ENCODE results near the gene KLHL30.

The KLHL30 gene

GRCh38 chr2:238152771-238153688 lies 14.6 kb downstream of the KLHL30 start:
- no peaks in the 10 kb centered on the region; the same call in 1 of the 2 replicates for H3K27me3 ChIP-seq (ENCODE audit: control insufficient read depth, insufficient read depth, low read length)
- DNase-seq (ENCODE audit: low read depth, low spot score), result no peak
- H3K4me3 ChIP-seq (ENCODE audit: low read length), result no peak overlapping the region
- no peaks in the 10 kb centered on the region for H3K9me3 ChIP-seq (ENCODE audit: control insufficient read depth, insufficient read depth, low read length)
- no CpG with 5 or more reads among the region's 22 CpGs for WGBS (ENCODE audit: insufficient coverage, insufficient read length)
- peaks cover 4% of the 10 kb centered on the region for H3K4me1 ChIP-seq (ENCODE audit: control insufficient read depth, insufficient read depth, low read length)
- no peak overlapping the region for H3K27ac ChIP-seq (ENCODE audit: low read length)
- no peaks in the 10 kb centered on the region; the same call in 1 of the 2 replicates for H3K36me3 ChIP-seq (ENCODE audit: control insufficient read depth, insufficient read depth, low read length)

DNA sequence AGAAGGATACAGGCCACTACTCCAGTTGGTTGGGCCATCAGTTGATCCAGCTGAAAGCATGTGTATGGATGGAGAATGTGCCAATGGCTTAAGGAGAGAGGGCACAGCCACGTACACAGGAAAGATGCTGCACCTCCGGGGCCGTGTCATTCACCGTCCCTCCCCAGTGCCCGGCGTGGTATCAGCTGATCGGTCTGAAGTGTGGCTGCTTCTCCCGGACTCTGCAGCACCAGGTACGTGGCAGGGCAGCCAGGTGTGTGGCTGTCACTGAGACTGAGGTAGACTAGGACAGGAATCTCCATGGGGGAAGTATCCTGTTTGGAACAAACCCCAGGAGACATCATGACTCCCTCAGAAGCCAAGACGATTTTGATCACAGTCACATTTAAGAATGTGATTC lies 16.1 kb downstream of the KLHL30 start:
- Histone ChIP-seq H3K4me3 (ENCODE audit: low read length) (no peak overlapping the region), H3K27ac (ENCODE audit: low read length) (no peak overlapping the region), H3K9me3 (ENCODE audit: control insufficient read depth, insufficient read depth, low read length) (no peaks in the 10 kb centered on the region), H3K36me3 (ENCODE audit: control insufficient read depth, insufficient read depth, low read length) (no peaks in the 10 kb centered on the region; the same call in 1 of the 2 replicates), H3K4me1 (ENCODE audit: control insufficient read depth, insufficient read depth, low read length) (peaks cover 6% of the 10 kb centered on the region), H3K27me3 (ENCODE audit: control insufficient read depth, insufficient read depth, low read length) (peaks cover 4% of the 10 kb centered on the region)
- no CpG with 5 or more reads among the region's 10 CpGs for WGBS (ENCODE audit: insufficient coverage, insufficient read length)
- DNase-seq (ENCODE audit: low read depth, low spot score), result no peak

DNA sequence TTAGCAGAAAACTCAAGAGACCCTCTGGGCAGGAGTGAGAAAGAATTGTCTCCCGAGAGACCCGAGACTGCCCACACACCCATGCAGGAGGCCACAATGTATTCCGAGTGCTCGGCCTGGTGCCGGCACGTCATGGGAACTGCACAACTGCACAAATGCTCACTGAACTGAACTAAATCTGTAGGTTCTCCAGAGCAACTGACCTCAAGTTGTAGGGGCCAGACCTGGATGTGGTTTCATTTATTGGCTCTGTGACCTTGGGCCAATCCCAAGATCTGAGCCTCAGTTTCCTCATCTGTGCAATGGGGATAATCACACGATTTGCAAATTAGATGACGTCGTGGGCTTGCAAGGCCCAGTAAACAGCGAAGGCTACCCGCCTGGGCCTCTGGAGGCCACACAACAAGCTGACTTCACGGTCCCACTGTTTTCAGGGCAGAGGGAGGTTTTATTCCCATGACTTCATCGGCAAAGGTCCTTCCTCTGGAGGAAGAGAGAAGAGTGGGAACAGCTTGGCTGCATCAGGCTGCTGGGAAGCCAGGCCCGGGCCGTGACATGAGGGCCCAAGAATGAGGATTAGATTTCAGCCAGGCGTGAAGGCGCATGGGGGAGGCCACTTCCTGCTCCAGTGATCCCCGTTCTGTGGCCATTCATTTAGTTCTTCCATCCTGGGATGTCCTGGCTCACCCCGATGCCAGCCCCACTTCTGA lies 16.7 kb downstream of the KLHL30 start:
- Histone ChIP-seq H3K9me3 (ENCODE audit: control insufficient read depth, insufficient read depth, low read length) (no peaks in the 10 kb centered on the region), H3K4me1 (ENCODE audit: control insufficient read depth, insufficient read depth, low read length) (peaks cover 6% of the 10 kb centered on the region), H3K27me3 (ENCODE audit: control insufficient read depth, insufficient read depth, low read length) (peaks cover 5% of the 10 kb centered on the region), H3K27ac (ENCODE audit: low read length) (no peak overlapping the region), H3K4me3 (ENCODE audit: low read length) (no peak overlapping the region), H3K36me3 (ENCODE audit: control insufficient read depth, insufficient read depth, low read length) (no peaks in the 10 kb centered on the region; the same call in 1 of the 2 replicates)
- DNase-seq (ENCODE audit: low read depth, low spot score), result no peak
- no CpG with 5 or more reads among the region's 19 CpGs for WGBS (ENCODE audit: insufficient coverage, insufficient read length)

DNA sequence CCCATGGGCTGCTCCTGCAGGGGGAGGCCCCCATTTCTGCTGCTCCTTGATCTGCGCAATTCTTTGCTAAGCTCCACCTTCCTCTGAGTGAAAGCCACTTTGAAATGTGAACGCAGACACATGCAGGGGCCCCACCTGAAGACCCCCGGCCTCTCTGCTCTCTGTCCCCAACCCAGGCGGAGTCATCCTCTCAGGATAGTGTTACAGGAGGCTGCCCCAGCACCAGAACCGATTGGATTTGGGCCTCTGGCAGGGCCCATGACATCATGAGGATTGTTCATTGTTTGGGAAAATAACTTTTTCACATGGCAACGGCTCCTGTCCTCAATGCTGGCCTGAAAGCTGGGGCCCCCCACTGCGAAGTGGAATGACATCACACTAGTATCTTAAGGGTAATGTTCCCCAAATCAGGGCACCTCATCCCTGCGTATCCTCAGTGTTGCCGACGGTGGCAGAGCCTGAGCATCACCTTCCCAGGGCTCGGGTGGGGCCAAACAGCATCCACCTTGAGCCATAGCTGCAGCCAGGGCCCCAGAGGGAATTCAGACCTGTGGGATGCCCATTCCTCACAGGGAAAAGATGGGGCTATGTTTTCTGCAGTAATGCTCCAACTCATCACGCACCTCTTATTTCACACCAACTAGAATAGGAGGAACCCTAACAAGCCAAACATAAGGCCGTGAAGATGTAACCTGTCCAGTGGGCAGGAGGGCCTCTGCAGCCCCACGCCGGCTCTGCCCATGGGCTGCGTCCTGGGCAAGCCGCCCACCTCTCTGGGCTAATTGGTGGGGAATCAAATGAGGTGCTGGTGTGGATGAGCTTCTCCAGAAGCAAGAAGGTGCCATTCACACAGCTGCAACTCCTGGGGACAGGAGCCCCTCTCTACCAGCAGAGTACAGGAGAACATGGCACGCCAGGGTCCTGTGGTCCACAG lies 17.6 kb downstream of the KLHL30 start:
- no CpG with 5 or more reads among the region's 18 CpGs for WGBS (ENCODE audit: insufficient coverage, insufficient read length)
- no peaks in the 10 kb centered on the region for H3K9me3 ChIP-seq (ENCODE audit: control insufficient read depth, insufficient read depth, low read length)
- H3K4me3 ChIP-seq (ENCODE audit: low read length), result no peak overlapping the region
- H3K27ac ChIP-seq (ENCODE audit: low read length), result no peak overlapping the region
- H3K36me3 ChIP-seq (ENCODE audit: control insufficient read depth, insufficient read depth, low read length), result no peaks in the 10 kb centered on the region; the same call in 1 of the 2 replicates
- DNase-seq (ENCODE audit: low read depth, low spot score), result no peak
- peaks cover 6% of the 10 kb centered on the region for H3K4me1 ChIP-seq (ENCODE audit: control insufficient read depth, insufficient read depth, low read length)
- H3K27me3 ChIP-seq (ENCODE audit: control insufficient read depth, insufficient read depth, low read length), result peaks cover 5% of the 10 kb centered on the region

GRCh38 chr2:238157506-238158017 lies 19.1 kb downstream of the KLHL30 start:
- Histone ChIP-seq H3K4me3 (ENCODE audit: low read length) (no peak overlapping the region; the same call in 1 of the 2 replicates), H3K36me3 (ENCODE audit: control insufficient read depth, insufficient read depth, low read length) (no peaks in the 10 kb centered on the region; the same call in 1 of the 2 replicates), H3K27me3 (ENCODE audit: control insufficient read depth, insufficient read depth, low read length) (peaks cover 5% of the 10 kb centered on the region), H3K27ac (ENCODE audit: low read length) (no peak overlapping the region), H3K9me3 (ENCODE audit: control insufficient read depth, insufficient read depth, low read length) (no peaks in the 10 kb centered on the region), H3K4me1 (ENCODE audit: control insufficient read depth, insufficient read depth, low read length) (peaks cover 2% of the 10 kb centered on the region; the same call in 1 of the 2 replicates)
- DNase-seq (ENCODE audit: low read depth, low spot score), result no peak
- WGBS (ENCODE audit: insufficient coverage, insufficient read length), result no CpG with 5 or more reads among the region's 14 CpGs

- no peaks in the 10 kb centered on the region; the same call in 1 of the 2 replicates for H3K36me3 ChIP-seq (ENCODE audit: control insufficient read depth, insufficient read depth, low read length)
- no peak overlapping the region for H3K27ac ChIP-seq (ENCODE audit: low read length)
- peaks cover 9% of the 10 kb centered on the region for H3K27me3 ChIP-seq (ENCODE audit: control insufficient read depth, insufficient read depth, low read length)
- peaks cover 3% of the 10 kb centered on the region; the same call in 1 of the 2 replicates for H3K4me1 ChIP-seq (ENCODE audit: control insufficient read depth, insufficient read depth, low read length)
- no peaks in the 10 kb centered on the region for H3K9me3 ChIP-seq (ENCODE audit: control insufficient read depth, insufficient read depth, low read length)
- H3K4me3 ChIP-seq (ENCODE audit: low read length), result peak overlapping the region; percentile 82; the same call in 1 of the 2 replicates
- DNase-seq (ENCODE audit: low read depth, low spot score), result no peak
- WGBS (ENCODE audit: insufficient coverage, insufficient read length), result no CpG with 5 or more reads among the region's 21 CpGs
These were observed 19.6 kb downstream of the KLHL30 start for GRCh38 chr2:238158018-238158508.

GRCh38 chr2:238158509-238159070 lies 20.1 kb downstream of the KLHL30 start, which contains the start of gene ERFE:
ERFE (plus strand) TSS chr2:238158970; CDS start chr2:238159008, 38 bp downstream.
- Histone ChIP-seq H3K4me1 (ENCODE audit: control insufficient read depth, insufficient read depth, low read length) (peaks cover 4% of the 10 kb centered on the region; the same call in 1 of the 2 replicates), H3K4me3 (ENCODE audit: low read length) (peak within 1 kb of the TSS; percentile 82; the same call in 1 of the 2 replicates), H3K27ac (ENCODE audit: low read length) (no peak within 1 kb of the TSS), H3K36me3 (ENCODE audit: control insufficient read depth, insufficient read depth, low read length) (no peaks in the 10 kb centered on the region; the same call in 1 of the 2 replicates), H3K9me3 (ENCODE audit: control insufficient read depth, insufficient read depth, low read length) (no peaks in the 10 kb centered on the region), H3K27me3 (ENCODE audit: control insufficient read depth, insufficient read depth, low read length) (peaks cover 14% of the 10 kb centered on the region)
- WGBS (ENCODE audit: insufficient coverage, insufficient read length), result no CpG with 5 or more reads among the region's 61 CpGs
- no peak for DNase-seq (ENCODE audit: low read depth, low spot score)

- Histone ChIP-seq H3K9me3 (ENCODE audit: control insufficient read depth, insufficient read depth, low read length) (no peaks in the 10 kb centered on the region), H3K36me3 (ENCODE audit: control insufficient read depth, insufficient read depth, low read length) (no peaks in the 10 kb centered on the region; the same call in 1 of the 2 replicates), H3K27me3 (ENCODE audit: control insufficient read depth, insufficient read depth, low read length) (peaks cover 16% of the 10 kb centered on the region), H3K27ac (ENCODE audit: low read length) (no peak overlapping the region), H3K4me3 (ENCODE audit: low read length) (peak overlapping the region; percentile 31; the same call in 1 of the 2 replicates), H3K4me1 (ENCODE audit: control insufficient read depth, insufficient read depth, low read length) (peaks cover 4% of the 10 kb centered on the region; the same call in 1 of the 2 replicates)
- DNase-seq (ENCODE audit: low read depth, low spot score), result no peak
- WGBS (ENCODE audit: insufficient coverage, insufficient read length), result no CpG with 5 or more reads among the region's 52 CpGs
These were observed 20.6 kb downstream of the KLHL30 start for GRCh38 chr2:238159071-238159539.

DNA sequence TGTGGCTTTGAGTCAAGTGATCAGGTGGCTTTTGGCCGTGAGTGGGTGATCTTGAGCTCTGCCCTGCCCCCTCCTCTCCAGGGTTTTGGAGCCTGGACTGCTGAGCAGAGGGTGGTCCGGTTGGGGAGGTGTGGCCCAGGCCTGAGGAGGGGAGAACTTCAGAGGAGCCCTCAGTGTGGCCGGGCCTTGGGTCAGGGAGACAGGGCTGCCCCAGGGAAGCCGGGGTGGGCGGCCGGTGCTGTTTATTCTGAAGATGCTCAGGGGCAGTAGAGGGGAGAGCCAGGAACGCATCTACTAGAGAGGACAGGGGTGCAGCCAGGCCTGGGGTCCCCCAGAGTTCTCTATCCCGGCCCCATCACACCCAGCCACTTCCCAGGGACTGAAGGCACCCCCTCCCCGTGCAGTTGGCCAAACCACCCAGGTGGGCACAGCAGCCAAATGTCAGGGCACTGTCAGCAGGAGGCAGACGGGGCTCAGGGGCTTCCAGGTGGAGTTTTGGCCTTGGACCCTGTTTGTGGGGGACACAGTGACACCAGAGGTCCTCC lies 21.3 kb downstream of the KLHL30 start:
- H3K4me1 ChIP-seq (ENCODE audit: control insufficient read depth, insufficient read depth, low read length), result peaks cover 4% of the 10 kb centered on the region; the same call in 1 of the 2 replicates
- no peaks in the 10 kb centered on the region for H3K9me3 ChIP-seq (ENCODE audit: control insufficient read depth, insufficient read depth, low read length)
- H3K36me3 ChIP-seq (ENCODE audit: control insufficient read depth, insufficient read depth, low read length), result no peaks in the 10 kb centered on the region; the same call in 1 of the 2 replicates
- no peak overlapping the region for H3K4me3 ChIP-seq (ENCODE audit: low read length)
- DNase-seq (ENCODE audit: low read depth, low spot score), result no peak
- WGBS (ENCODE audit: insufficient coverage, insufficient read length), result no CpG with 5 or more reads among the region's 10 CpGs
- peaks cover 18% of the 10 kb centered on the region for H3K27me3 ChIP-seq (ENCODE audit: control insufficient read depth, insufficient read depth, low read length)
- H3K27ac ChIP-seq (ENCODE audit: low read length), result no peak overlapping the region

All from iPS DF 6.9 (cell line).